HEK293T (cell line): ENCODE results near the gene CTNNBL1.
A peak's percentile ranks its signal among the peaks of the same experiment; 100 is the strongest.

Source experiments
- CTCF ChIA-PET: fragments of 350-600 bp; formaldehyde crosslinking; extraction: SDS; loops from one replicate; lab custom pipeline; 2021; ENCODE audit warnings: antibody characterized with exemption, inconsistent platforms; lab: Yijun Ruan, JAX
- POLR2A ChIA-PET: fragments of 350-600 bp; formaldehyde crosslinking; extraction: SDS; loops from one replicate; lab custom pipeline; 2020; ENCODE audit warnings: antibody characterized with exemption, inconsistent platforms; lab: Yijun Ruan, JAX
- DNase-seq: peaks from one replicate; pipeline ENCODE4 v3.0.0; 2012; ENCODE audit warnings: mixed read lengths; ENCODE audit errors: extremely low spot score
- ARNT ChIP-seq: fragments of 450-650 bp; IDR thresholded peaks from 2 replicates; pipeline ENCODE4 v1.6.1; 2017; ENCODE audit warnings: mild to moderate bottlenecking
- BHLHE40 ChIP-seq: fragments of 450-650 bp; IDR thresholded peaks from 2 replicates; pipeline ENCODE4 v1.6.1; 2016; ENCODE audit warnings: mild to moderate bottlenecking, moderate library complexity, borderline replicate concordance
- CTBP1 ChIP-seq: fragments of 450-650 bp; IDR thresholded peaks from 2 replicates; pipeline ENCODE4 v1.6.1; 2016; ENCODE audit warnings: borderline replicate concordance
- ELF4 ChIP-seq: fragments of 450-650 bp; IDR thresholded peaks from 2 replicates; pipeline ENCODE4 v1.6.1; 2017; ENCODE audit warnings: antibody characterized with exemption
- FOXA1 ChIP-seq: fragments of 450-650 bp; IDR thresholded peaks from 2 replicates; pipeline ENCODE4 v1.6.1; 2016; ENCODE audit warnings: mild to moderate bottlenecking
- FOXK2 ChIP-seq: fragments of 450-650 bp; IDR thresholded peaks from 2 replicates; pipeline ENCODE4 v1.6.1; 2016; ENCODE audit warnings: mild to moderate bottlenecking
- FOXM1 ChIP-seq: fragments of 450-650 bp; IDR thresholded peaks from 2 replicates; pipeline ENCODE4 v1.6.1; 2017; ENCODE audit warnings: mild to moderate bottlenecking, borderline replicate concordance
- HDGF ChIP-seq: fragments of 450-650 bp; IDR thresholded peaks from 2 replicates; pipeline ENCODE4 v1.6.1; 2017; ENCODE audit warnings: antibody characterized with exemption, borderline replicate concordance
- L3MBTL2 ChIP-seq: fragments of 450-650 bp; conservative IDR thresholded peaks from 2 replicates; pipeline ENCODE4 v1.6.1; 2016; ENCODE audit warnings: mild to moderate bottlenecking
- LEF1 ChIP-seq: fragments of 450-650 bp; IDR thresholded peaks from 2 replicates; pipeline ENCODE4 v1.6.1; 2017; ENCODE audit warnings: mild to moderate bottlenecking, borderline replicate concordance
- NFRKB ChIP-seq: fragments of 450-650 bp; IDR thresholded peaks from 2 replicates; pipeline ENCODE4 v1.6.1; 2016; ENCODE audit warnings: mild to moderate bottlenecking, moderate library complexity
- SP1 ChIP-seq: fragments of 450-650 bp; IDR thresholded peaks from 2 replicates; pipeline ENCODE4 v1.6.1; 2017
- SUZ12 ChIP-seq: fragments of 450-650 bp; IDR thresholded peaks from 2 replicates; pipeline ENCODE4 v1.6.1; 2016; ENCODE audit warnings: mild to moderate bottlenecking
- TARDBP ChIP-seq: fragments of 450-650 bp; IDR thresholded peaks from 2 replicates; pipeline ENCODE4 v1.6.1; 2016
- ZNF384 ChIP-seq: fragments of 450-650 bp; IDR thresholded peaks from 2 replicates; pipeline ENCODE4 v1.6.1; 2016
- TF ChIP-seq, protein P1 (sequence below): fragments of 450-650 bp; IDR thresholded peaks from 2 replicates; pipeline ENCODE4 v1.6.1; 2016

Gene CTNNBL1

DNA sequence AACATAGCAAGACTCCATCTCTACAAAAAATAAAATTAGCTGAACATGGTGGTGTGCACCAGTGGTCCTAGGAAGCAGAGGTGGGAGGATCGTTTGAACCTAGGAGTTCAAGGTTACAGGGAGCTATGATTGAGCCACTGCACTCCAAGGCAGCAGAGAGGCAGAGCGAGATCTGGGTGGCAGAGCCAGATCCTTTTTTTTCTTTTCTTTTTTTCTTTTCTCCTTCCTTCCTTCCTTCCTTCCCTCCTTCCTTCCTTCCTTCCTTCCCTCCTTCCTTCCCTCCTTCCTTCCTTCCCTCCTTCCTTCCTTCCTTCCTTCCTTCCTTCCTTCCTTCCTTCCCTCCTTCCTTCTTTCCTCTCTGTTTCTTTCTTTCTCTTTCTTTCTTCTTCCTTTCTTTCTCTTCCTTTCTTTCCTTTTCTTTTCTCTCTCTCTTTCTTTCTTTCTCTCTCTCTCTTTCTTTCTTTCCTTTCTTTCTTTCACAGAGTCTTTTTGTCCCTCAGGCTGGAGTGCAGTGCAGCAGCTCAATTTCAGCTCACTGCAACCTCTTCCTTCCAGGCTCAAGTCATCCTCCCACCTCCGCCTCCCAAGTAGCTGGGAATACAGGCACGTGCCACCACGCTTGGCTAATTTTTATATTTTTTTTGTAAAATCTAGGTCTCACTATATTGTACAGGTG, 199.9 kb downstream of the CTNNBL1 start:
- ChIA-PET CTCF (no interaction called here), POLR2A (no interaction called here)
- no peak for DNase-seq
- TF ChIP-seq FOXK2 (no peak), ELF4 (no peak), ZNF384 (no peak), L3MBTL2 (no peak), FOXA1 (no peak)
- TF ChIP-seq, protein P1, sequence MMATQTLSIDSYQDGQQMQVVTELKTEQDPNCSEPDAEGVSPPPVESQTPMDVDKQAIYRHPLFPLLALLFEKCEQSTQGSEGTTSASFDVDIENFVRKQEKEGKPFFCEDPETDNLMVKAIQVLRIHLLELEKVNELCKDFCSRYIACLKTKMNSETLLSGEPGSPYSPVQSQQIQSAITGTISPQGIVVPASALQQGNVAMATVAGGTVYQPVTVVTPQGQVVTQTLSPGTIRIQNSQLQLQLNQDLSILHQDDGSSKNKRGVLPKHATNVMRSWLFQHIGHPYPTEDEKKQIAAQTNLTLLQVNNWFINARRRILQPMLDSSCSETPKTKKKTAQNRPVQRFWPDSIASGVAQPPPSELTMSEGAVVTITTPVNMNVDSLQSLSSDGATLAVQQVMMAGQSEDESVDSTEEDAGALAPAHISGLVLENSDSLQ = no peak

DNA sequence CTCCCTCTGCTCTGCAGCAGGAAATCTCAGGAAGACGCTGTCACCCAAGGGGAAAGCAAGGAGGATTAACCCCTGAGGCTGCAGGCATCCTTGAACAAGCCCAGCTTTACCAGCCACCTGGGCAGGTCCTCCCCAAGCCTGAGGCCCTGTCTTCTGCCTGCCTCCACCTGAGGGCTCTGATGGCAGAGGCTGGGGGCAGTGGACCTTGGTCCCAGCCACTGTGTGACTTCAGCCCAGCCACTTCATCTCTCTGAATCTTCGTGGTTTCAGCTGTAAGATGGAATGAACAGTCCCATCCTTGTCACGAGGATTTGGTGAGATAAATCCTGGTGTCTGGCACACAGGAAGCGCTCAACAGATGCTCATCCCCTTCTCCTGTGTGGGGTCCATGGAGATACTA, 200.6 kb downstream of the CTNNBL1 start:
- no peak for DNase-seq
- TF ChIP-seq ZNF384 (no peak), NFRKB (no peak), TARDBP (no peak), FOXK2 (no peak)
- TF ChIP-seq, protein P1 = no peak
- ChIA-PET POLR2A (no interaction called here), CTCF (no interaction called here)

DNA sequence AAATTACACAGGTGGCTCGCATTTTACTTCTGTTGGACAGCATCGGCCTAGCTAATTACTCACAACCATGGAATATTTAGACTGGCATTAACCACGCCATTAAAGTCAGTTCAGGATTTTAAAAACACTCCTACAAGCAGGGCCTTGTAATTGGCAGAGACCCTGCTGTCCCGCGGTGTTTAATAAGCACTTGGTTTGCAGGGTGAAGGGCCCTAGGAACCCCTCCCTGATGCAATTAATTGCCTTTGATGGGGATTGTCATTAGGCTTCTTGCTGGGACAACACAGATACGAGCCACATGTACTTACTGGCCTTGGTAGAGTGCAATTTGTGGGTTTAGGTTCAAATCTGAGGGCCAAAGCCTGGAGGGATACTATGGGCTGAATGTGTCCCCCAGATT, 201.3 kb downstream of the CTNNBL1 start:
- DNase-seq = no peak
- ChIA-PET CTCF (no interaction called here), POLR2A (no interaction called here)
- TF ChIP-seq SP1 (no peak), NFRKB (no peak), TARDBP (no peak), ELF4 (no peak), FOXM1 (no peak), CTBP1 (no peak), HDGF (no peak), L3MBTL2 (no peak), FOXK2 (no peak), LEF1 (no peak), ZNF384 (no peak), ARNT (no peak), FOXA1 (no peak), SUZ12 (no peak), BHLHE40 (no peak)
- TF ChIP-seq, protein P1 = no peak

DNA sequence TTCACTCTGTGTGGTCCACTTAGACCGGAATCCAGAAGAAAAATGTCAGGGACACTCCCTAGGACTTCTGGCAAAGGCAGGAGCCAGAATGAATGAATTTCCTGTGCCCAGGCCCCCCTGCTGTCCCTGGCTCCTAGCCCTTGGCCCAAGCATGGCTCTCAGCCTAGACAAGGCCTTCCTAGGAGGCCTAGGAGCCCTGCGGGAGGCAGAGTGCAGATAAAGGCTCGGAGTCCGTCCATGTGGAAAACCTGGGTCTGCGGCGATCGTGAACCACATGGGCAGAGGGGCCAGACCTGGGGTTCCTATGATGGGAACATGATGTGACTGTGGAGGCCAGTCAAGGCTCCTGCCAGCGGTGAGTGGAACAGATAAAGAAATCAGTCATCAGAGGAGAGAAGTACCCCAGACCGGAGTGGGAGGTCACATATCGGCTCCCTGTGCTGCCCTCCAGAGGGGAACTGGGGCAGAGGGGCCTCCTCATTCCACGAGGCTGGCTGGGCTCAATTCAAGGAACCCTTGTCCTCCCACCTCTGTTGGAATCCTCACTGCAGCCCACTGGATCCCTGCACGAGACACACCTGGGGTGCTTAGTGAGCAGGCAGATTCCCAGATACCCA, 203.2 kb downstream of the CTNNBL1 start:
- DNase-seq = peak; percentile 52
- no peak for TF ChIP-seq ZNF384
- TF ChIP-seq SUZ12 = no peak
- no peak for TF ChIP-seq BHLHE40
- no peak for TF ChIP-seq SP1
- TF ChIP-seq HDGF = no peak
- TF ChIP-seq NFRKB = no peak
- TF ChIP-seq, protein P1 = no peak
- no peak for TF ChIP-seq CTBP1
- no peak for TF ChIP-seq ELF4
- TF ChIP-seq ARNT = no peak
- no peak for TF ChIP-seq FOXK2
- POLR2A ChIA-PET = no interaction called here
- CTCF ChIA-PET = no interaction called here

DNA sequence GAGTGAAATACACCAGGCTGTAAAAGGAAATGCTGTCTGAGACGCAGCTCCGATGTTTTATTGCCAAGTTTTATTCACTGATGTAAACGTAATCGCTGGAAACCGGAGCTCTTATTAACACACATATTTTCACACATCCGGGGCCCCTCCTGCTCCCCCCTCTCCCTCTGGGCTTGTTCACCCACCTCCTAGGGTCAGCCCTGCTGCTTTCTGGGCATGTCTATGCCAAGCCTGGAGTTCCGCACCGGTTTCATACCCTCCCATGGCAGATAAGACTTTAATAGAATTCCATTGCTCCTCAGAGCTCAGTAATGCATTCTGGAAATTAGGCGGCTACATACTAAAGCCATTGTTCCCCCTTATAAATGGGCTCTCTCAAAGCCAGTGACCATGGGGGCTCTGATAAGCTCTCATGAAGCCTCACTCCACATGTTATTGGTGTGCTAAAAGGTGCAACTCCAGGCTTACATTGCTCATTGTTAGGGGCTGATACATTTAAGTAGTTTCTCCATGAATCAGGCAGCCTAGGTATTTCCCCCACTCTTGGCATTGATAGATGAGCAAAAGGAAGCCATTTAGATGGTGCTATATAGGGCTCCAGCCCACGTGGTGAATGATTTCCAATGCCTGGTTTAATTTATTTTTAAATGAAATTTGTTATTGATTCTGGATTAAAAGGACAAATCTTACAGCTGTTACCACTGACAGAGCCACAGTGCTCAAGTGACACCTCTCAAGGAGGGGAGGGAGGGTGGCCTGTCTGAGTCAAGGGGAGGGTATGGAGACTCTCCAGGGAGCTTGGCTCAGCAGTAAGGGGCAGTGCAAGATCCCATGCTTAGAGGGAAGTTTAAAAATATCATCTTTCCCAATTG, 204.6 kb downstream of the CTNNBL1 start:
- CTCF ChIA-PET = interaction anchor here (0.9 kb wide), 1 partner anchor 18 kb away, joined by 3 read pairs; no protein-coding TSS in a partner anchor
- no peak for DNase-seq

More for the DNA sequence above, 204.6 kb downstream of the CTNNBL1 start:
- POLR2A ChIA-PET = interaction anchor here (0.7 kb wide), 1 partner anchor 135 kb away, joined by 3 read pairs; the partner anchor contains the start of genes RPRD1B and TTI1
- TF ChIP-seq ZNF384 (no peak), SP1 (no peak), ARNT (no peak), ELF4 (no peak)
